ENCODE results near the gene PIP5K1C. TPM values are rescaled to one million over a fixed set of nuclear protein-coding genes. Genes with fewer than 3 reads are reported as not detected.
"Not testable (repeated sequence)": the region's sequence is repeated elsewhere in the genome, so short reads cannot be mapped to it uniquely, and the experiment has no call there.

The PIP5K1C gene
- total RNA-seq, 1 experiment from 2014 or later = 13.7 TPM

DNA sequence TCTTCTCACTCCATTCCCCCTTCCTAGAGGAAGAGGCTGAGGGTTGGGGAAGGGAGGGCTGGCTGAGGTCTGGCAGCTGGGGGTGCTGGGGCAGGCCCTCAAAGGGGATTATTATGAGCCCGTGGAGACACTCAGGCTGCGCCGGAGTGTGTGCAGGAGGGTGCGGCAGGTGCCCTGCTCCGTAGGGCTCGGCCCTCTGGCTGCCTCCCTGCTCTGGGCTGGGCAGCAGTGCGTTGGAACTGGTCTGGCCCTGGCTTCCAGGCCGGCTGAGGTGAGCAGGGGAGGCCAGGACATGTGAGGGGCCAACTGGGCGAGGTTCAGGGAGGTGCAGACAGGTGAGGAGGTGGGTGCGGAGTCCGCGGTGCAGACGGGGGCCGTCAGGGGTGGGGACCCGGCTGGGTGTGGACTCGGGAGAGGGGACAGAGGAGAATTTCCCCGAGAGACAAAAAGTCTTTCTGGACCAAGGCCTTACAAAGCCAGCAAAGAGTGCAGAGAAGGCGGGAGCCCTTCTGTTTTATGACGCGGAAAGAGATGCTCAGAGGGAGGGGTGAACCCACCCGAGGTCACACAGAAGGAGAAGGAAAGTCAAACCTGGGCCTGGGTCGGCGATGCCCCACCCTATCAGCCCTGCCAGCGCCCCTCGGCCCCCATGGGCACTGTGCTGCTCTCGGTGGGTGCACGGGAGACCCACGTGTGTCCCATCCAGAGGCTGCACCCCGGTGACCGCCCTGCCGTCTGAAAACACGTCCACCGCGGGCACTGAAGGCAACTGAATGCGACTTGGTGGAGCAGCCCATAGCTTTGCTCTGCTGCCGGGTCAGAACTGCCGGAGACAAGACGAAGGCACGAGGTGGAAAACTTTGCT, 31.0 kb downstream of the PIP5K1C start:
- Histone ChIP-seq H3K36me3 (replicated peaks; ENCODE audit: control insufficient read depth, insufficient read depth, low read length) (0 out of 2 replicates have a peak, but pooled peaks cover 1% of the 10 kb centered on the region), H3K4me3 (ENCODE audit: insufficient read depth, low read depth, low read length) (no peak overlapping the region), H3K27me3 (ENCODE audit: control insufficient read depth, insufficient read depth, low read length) (no peaks in the 10 kb centered on the region)
- no peak for DNase-seq

DNA sequence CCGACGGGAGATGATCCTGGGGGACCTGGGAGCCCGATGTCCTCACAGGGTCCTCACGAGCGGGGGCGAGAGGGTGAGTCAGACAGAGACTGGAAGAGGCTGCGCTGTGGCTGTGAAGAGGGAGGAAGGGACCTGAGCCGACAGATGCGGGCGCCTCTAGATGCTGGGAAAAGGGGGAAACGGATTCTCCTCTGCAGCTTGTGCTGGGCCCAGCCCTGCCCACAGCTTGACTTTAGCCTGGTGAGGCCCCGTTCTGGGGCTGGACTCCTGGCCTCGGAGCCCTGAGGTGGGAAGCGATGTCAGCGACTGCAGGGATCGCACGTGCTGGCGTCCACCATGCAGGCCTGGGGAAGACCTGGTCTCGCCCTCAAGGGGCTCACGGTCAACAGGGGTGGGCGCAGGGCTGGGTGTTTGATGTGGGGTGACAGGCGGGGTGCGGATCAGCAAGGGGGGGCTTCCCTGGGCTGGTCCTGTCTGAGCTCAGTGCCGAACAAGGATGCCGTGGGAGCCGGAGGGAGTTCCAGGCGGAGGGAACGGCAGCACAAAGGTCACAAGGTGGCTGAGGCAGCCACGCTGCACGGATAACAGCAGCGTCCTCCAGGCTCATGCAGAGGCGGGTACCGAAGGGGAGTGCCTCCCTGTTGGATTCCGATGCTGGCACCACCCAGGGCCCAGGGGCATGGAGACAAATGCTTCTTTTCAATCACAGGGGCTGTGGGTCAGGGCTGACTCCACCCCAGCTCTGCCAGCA, 31.8 kb downstream of the PIP5K1C start:
- DNase-seq = no peak
- Histone ChIP-seq H3K27me3 (ENCODE audit: control insufficient read depth, insufficient read depth, low read length) (no peaks in the 10 kb centered on the region), H3K4me3 (ENCODE audit: insufficient read depth, low read depth, low read length) (no peak overlapping the region), H3K36me3 (replicated peaks; ENCODE audit: control insufficient read depth, insufficient read depth, low read length) (peaks cover 6% of the 10 kb centered on the region)

DNA sequence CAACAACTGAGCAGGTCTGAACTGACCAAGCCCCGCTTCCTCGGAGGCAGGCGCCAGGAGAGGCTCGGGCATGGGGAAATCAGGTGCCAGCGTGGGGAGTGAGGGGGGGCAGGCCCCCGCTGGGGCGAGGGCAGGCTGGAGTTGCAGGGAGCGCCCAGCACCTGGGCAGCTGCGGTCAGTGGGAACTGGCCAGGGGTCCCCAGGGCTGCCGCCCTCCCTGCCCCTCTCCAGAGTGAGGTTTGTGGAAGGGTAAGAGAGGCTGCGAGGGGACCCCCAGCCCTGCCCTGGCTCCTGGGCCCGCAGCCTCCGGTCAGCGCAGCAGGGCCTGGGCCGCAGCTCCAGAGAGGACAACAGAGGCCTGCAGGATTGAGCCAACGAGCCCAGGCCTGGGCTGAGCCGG, 32.5 kb downstream of the PIP5K1C start:
- H3K4me3 ChIP-seq (ENCODE audit: insufficient read depth, low read depth, low read length) = no peak overlapping the region
- no peaks in the 10 kb centered on the region for H3K27me3 ChIP-seq (ENCODE audit: control insufficient read depth, insufficient read depth, low read length)
- peaks cover 7% of the 10 kb centered on the region for H3K36me3 ChIP-seq (replicated peaks; ENCODE audit: control insufficient read depth, insufficient read depth, low read length)
- no peak for DNase-seq

DNA sequence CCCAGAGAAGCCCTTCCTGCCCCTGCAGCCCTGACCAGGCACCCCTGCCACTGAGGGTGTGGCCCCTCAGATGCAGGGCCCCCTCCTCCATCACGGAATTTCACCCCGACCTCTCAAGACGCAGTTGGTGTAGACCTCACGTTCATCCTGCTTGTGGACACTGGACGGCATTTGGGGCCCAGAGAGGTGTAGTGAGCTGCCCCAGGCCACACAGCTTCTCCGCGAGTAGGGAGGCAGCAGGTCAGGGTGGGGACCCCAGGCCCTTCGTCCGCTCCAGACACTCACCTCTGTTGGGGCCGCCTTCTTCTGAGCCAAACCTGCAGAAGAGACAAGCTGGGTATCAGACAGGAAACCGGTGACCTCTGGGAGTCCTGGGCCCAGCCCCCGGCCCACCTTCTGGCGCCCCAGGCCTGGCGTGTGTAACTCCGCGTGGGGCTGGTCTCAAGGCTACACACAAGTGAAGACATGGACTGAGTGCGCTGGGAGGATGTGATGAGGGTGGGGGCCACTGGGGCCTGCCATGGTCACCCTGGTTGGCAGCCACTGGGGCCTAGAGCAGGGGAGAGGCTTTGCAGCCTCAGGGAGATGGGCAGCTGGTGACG, 33.1 kb downstream of the PIP5K1C start:
- H3K36me3 ChIP-seq (replicated peaks; ENCODE audit: control insufficient read depth, insufficient read depth, low read length) = peaks cover 8% of the 10 kb centered on the region
- no peak for DNase-seq
- H3K4me3 ChIP-seq (ENCODE audit: insufficient read depth, low read depth, low read length) = no peak overlapping the region
- no peaks in the 10 kb centered on the region for H3K27me3 ChIP-seq (ENCODE audit: control insufficient read depth, insufficient read depth, low read length)

DNA sequence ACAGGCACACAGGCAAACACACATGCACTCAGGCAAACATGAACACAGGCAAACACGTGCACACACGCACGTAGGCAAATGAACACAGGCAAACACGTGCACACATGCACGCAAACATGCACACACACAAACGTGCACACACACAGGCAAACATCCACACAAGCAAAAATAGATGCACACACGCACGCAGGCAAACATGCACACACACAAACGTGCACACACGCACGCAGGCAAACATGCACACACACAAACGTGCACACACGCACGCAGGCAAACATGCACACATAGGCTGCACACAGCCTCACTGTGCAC, 33.8 kb downstream of the PIP5K1C start:
- not testable (repeated sequence) for H3K27me3 ChIP-seq (ENCODE audit: control insufficient read depth, insufficient read depth, low read length); DNase-seq; H3K4me3 ChIP-seq (ENCODE audit: insufficient read depth, low read depth, low read length); H3K36me3 ChIP-seq (replicated peaks; ENCODE audit: control insufficient read depth, insufficient read depth, low read length)

DNA sequence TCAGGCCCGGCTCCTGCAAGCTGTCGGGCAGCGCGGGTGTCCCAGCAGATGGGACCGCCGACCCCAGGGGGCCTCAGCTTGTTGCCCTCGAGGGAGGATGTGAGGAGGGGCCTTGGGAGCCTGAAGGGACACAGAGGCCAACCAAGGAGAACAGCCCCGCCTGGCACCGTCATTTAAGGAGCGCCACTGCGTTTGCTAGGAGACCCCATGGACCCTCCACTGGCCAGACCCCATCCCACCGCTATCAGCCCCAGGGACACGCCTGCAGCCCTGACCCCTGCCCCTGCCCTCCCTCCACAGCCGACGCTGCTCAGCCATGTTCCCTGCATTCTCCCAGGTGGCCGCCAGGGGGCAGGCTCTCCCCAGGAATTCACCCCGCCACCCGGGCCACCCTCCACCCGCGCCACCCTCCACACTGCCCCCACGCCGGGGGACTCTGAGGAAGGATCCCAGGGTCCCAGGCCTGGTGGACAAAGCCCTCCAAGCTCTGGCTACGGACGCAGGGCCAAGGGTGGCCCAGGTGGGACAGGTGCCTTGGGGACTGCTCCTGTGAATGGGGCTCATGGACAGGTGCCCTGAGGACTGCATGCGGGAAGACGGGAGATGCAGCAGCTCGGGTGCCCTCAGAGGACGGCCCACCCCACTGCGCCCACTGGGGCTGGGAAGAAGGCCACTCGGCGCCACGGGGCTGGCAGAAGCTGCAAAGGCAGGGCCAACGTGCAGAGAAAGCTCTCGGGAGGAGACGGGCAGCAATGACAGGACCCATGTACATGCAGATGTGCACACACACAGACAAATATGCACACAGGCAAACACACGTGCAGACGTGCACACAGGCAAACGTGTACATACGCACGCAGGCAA, 34.4 kb downstream of the PIP5K1C start:
- peaks cover 10% of the 10 kb centered on the region for H3K36me3 ChIP-seq (replicated peaks; ENCODE audit: control insufficient read depth, insufficient read depth, low read length)
- DNase-seq = peak; percentile 99
- H3K4me3 ChIP-seq (ENCODE audit: insufficient read depth, low read depth, low read length) = no peak overlapping the region
- no peaks in the 10 kb centered on the region for H3K27me3 ChIP-seq (ENCODE audit: control insufficient read depth, insufficient read depth, low read length)

DNA sequence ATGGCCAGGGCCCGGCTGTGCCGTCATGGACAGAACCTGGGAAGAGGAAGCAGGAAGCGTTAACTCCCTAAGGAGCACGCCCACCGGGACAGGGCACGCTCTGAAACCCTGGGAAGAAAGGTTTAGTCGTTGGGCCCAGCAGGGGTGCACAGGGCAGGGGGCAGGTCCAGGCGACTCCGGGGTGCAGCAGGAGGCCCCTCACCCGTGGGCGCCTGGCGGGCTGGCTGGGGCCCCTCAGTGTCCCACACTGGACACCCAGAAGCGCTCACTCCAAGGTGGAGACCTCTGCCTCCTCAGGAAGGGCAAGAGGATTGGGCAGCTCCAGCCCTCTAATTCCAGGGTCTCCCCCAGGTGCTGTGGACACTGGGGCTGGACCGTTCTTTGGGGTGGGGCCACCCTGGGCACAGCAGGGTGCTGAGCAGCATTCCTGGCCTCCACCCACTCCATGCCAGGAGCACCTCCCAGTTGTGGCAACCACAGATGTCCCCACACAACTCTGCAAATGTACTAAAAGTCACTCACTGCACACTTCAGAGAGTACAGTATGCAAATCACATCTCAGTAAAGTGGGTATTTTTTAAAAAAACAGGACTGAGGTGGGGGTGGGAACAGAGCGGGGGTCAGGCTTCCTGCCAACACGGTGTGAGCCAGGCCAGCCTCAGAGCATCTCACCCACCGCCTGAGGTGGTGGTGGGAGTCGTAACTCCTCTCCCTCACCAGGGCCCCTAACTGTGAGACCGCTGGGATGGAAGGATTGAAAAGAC, 35.2 kb downstream of the PIP5K1C start:
- DNase-seq = no peak
- Histone ChIP-seq H3K36me3 (replicated peaks; ENCODE audit: control insufficient read depth, insufficient read depth, low read length) (peaks cover 10% of the 10 kb centered on the region), H3K27me3 (ENCODE audit: control insufficient read depth, insufficient read depth, low read length) (no peaks in the 10 kb centered on the region), H3K4me3 (ENCODE audit: insufficient read depth, low read depth, low read length) (no peak overlapping the region)

DNA sequence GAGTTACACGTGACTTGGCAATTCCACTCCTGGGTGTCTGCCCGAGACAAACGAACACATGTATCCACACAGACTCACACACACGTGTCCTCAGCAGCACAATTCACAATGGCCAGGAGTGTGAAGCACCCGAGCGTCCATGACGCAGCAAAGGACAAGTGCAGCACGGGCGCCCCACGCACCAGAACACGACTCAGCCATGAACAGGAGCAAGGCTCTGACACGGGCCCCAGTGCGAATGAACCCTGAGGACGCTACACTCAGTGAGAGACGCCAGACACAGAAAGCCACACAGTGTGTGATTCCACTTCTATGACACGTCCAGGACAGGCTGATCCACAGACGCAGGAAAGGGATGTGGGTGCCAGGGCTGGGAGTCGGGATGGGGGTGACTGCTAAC, 36.4 kb downstream of the PIP5K1C start:
- Histone ChIP-seq H3K27me3 (ENCODE audit: control insufficient read depth, insufficient read depth, low read length) (no peaks in the 10 kb centered on the region), H3K4me3 (ENCODE audit: insufficient read depth, low read depth, low read length) (no peak overlapping the region), H3K36me3 (replicated peaks; ENCODE audit: control insufficient read depth, insufficient read depth, low read length) (peaks cover 10% of the 10 kb centered on the region)
- no peak for DNase-seq

DNA sequence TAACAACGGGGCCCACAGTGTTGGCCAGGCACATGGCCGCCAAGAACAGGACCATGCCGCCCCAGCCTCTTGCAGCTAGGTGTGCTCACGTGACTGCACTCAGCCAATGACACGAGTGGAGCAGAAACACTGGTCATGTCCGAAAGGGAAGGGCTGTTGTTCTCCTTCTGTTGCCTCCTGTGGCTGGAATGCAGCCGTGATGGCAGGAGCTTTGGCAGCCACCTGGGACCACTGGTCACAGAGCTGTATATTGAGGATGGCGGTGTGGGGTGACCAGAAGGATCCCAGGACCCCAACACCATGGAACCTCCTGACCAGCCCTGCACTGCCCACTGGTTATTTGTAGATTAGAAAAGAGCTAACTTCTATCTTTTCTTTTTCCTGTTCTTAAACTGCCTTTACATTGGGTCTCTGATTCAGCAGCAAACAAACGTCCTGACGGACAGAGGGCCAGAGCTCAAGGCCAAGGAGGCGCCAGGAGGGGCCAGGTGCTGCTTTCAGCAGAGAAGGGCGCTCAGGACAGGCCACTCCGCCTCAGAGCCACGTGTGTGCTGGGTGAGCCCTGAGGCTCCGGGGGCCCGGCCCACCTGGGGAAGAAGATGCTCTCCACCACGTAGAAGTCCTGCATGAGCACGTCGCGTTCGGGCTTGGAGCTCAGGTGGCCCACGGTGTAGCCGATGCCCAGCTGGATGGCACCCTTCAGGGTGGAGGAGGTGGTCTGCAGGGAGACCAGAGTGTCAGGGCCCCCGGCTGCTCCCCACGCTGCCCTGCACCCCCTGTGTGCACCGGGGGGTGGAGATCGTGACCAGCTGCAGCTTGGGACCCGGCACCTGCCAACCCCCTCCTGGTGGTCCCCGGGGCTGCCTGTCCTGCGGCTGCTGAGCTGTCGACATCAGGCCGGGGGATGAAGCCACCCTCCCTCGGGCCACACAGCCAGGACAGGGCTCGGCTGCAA, 38.7 kb downstream of the PIP5K1C start:
- Histone ChIP-seq H3K4me3 (ENCODE audit: insufficient read depth, low read depth, low read length) (no peak overlapping the region), H3K36me3 (replicated peaks; ENCODE audit: control insufficient read depth, insufficient read depth, low read length) (peaks cover 15% of the 10 kb centered on the region)
- no peak for DNase-seq

DNA sequence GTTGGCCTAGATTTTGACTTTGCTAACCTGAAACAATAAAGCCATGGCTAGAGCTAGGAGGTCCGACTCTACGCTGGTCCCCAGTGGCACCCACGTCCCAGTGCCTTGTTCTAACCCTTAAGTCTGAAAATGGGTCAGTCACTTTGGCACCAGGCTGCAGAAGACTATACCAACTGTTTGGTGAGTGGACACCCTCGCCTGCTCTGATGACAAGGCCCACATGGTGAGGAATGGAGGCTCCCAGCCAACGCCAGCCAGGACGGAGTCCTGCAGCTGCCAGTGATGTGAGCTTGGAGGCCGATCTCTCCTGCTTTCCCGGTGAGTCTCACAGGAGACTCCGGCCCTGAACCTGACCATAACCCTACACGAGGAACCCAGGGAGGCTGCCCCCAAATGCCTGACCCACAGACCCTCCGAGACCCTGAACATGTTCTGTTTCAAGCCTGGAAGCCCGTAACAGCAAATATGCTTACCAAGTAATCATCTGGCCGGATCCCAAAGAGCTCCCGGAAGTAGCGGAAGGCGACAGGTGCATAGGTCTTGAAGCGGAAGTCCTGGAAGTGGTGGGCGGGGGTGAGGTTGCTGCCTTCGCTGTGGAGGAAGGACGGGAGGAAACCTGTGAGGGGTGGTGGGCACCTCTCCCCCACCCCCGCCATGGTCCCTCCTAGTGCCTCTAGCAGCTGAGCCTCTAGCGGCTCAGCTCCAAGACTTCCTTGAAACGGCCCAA, 39.6 kb downstream of the PIP5K1C start:
- Histone ChIP-seq H3K4me3 (ENCODE audit: insufficient read depth, low read depth, low read length) (no peak overlapping the region), H3K36me3 (replicated peaks; ENCODE audit: control insufficient read depth, insufficient read depth, low read length) (peaks cover 13% of the 10 kb centered on the region), H3K27me3 (ENCODE audit: control insufficient read depth, insufficient read depth, low read length) (no peaks in the 10 kb centered on the region)
- DNase-seq = no peak

More for the DNA sequence above, 38.7 kb downstream of the PIP5K1C start:
- no peaks in the 10 kb centered on the region for H3K27me3 ChIP-seq (ENCODE audit: control insufficient read depth, insufficient read depth, low read length)

DNA sequence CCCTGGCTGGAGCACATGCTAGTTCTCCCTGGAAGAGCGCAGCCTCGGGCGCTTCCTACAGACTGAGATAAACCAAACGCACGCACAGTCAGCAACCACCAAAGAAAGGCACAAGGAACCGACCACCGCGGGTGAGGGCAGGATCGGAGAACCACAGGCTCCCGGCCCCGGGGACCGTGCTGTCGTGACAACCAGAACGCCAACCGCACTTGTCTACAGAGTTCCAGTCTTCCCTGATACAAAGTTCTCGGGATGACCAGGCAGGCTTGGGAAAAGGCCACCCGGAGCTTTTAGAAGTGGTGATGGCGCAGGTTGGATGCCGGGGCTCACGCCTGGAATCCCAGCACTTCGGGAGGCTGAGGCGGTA, 40.5 kb downstream of the PIP5K1C start:
- no peak for DNase-seq
- Histone ChIP-seq H3K27me3 (ENCODE audit: control insufficient read depth, insufficient read depth, low read length) (no peaks in the 10 kb centered on the region), H3K36me3 (replicated peaks; ENCODE audit: control insufficient read depth, insufficient read depth, low read length) (peaks cover 13% of the 10 kb centered on the region)

DNA sequence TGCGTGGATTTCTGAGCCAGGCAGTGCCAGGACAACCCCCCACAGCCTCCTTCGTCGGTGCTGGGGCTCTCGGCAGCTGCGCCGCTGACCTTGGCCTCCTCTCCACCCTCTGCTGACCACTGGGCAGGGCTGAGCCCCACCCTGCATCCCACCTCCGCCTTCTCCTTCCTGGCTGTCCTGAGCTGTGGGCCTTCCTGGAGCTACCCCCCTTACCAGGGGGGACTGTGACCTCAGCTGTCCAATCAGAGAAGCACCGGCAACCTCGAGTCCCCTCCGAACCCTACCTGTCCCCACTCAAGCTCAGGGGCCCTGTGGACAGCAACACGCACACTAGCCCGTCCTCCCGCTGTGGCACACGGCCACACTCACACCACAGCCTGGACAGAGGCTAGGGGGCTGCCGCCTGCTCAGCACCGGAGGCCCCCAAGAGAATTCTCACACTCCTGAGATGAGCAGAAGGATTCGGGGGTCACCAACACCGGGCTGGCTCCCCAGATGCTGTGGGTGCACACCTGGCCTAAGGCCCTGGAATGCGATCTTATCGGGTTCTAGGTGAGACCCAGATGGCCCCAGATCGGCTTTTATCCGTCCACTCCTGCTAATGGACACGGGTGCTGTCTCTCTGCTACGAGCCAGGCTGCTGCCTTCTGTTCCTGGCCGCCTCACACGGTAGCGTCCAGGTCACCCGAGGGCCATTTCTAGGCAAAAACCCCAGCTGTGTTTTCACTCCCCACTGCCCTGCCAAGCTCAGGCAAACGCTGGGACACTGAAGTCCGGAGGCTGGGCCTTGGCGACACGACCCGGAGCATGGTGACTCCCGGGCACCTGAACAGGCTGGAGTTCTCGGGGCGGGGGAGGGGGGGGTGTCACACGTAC, 41.2 kb downstream of the PIP5K1C start:
- Histone ChIP-seq H3K27me3 (ENCODE audit: control insufficient read depth, insufficient read depth, low read length) (no peaks in the 10 kb centered on the region), H3K36me3 (replicated peaks; ENCODE audit: control insufficient read depth, insufficient read depth, low read length) (peaks cover 13% of the 10 kb centered on the region), H3K4me3 (ENCODE audit: insufficient read depth, low read depth, low read length) (no peak overlapping the region)
- DNase-seq = no peak

More for the DNA sequence above, 40.5 kb downstream of the PIP5K1C start:
- no peak overlapping the region for H3K4me3 ChIP-seq (ENCODE audit: insufficient read depth, low read depth, low read length)

Data from H7 (cell line).